ENCODE measurements around the gene ERICH3. TPM values are rescaled to one million over a fixed set of nuclear protein-coding genes. Genes with fewer than 3 reads are reported as not detected.

Gene ERICH3
- total RNA-seq, 4 donors from 2014 or later, result 0.13 TPM; not detected in 3

- Histone ChIP-seq H3K4me3 (no peak overlapping the region), H3K36me3 (no peaks in the 10 kb centered on the region), H3K27me3 (no peaks in the 10 kb centered on the region), H3K27ac (no peak overlapping the region), H3K4me1 (peaks cover 0 to 8% (median 0%) of the 10 kb centered on the region in 3 donors), H3K9me3 (no peaks in the 10 kb centered on the region)
- TF ChIP-seq, protein P1, sequence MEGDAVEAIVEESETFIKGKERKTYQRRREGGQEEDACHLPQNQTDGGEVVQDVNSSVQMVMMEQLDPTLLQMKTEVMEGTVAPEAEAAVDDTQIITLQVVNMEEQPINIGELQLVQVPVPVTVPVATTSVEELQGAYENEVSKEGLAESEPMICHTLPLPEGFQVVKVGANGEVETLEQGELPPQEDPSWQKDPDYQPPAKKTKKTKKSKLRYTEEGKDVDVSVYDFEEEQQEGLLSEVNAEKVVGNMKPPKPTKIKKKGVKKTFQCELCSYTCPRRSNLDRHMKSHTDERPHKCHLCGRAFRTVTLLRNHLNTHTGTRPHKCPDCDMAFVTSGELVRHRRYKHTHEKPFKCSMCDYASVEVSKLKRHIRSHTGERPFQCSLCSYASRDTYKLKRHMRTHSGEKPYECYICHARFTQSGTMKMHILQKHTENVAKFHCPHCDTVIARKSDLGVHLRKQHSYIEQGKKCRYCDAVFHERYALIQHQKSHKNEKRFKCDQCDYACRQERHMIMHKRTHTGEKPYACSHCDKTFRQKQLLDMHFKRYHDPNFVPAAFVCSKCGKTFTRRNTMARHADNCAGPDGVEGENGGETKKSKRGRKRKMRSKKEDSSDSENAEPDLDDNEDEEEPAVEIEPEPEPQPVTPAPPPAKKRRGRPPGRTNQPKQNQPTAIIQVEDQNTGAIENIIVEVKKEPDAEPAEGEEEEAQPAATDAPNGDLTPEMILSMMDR (IDR thresholded peaks at IDR 0.05), result peak; percentile 57 to 76 (median 66)
- TF ChIP-seq POLR2AphosphoS5 (IDR thresholded peaks at IDR 0.05) (no peak), EP300 (IDR thresholded peaks at IDR 0.05) (no peak), POLR2A (IDR thresholded peaks at IDR 0.05) (no peak)
- WGBS, 2 donors (ENCODE audit: low coverage in 1 of 2), result 11 to 19% methylated on average over 5 of the region's 5 CpGs
- ATAC-seq, result no peak
These were observed 16.2 kb upstream of the ERICH3 start for GRCh38 chr1:74689621-74690363.

- Histone ChIP-seq H3K27me3 (no peaks in the 10 kb centered on the region), H3K4me1 (peaks cover 0 to 8% (median 0%) of the 10 kb centered on the region in 3 donors), H3K4me3 (no peak overlapping the region), H3K9me3 (no peaks in the 10 kb centered on the region), H3K36me3 (no peaks in the 10 kb centered on the region), H3K27ac (no peak overlapping the region)
- 80 to 89% methylated on average over 3 to 4 of the region's 4 CpGs for WGBS, 2 donors (ENCODE audit: low coverage in 1 of 2)
- TF ChIP-seq, protein P1 (IDR thresholded peaks at IDR 0.05), result no peak
- TF ChIP-seq POLR2AphosphoS5 (IDR thresholded peaks at IDR 0.05) (no peak), POLR2A (IDR thresholded peaks at IDR 0.05) (no peak), EP300 (IDR thresholded peaks at IDR 0.05) (no peak)
- no peak for ATAC-seq
These were observed 13.3 kb upstream of the ERICH3 start for GRCh38 chr1:74686928-74687327.

DNA sequence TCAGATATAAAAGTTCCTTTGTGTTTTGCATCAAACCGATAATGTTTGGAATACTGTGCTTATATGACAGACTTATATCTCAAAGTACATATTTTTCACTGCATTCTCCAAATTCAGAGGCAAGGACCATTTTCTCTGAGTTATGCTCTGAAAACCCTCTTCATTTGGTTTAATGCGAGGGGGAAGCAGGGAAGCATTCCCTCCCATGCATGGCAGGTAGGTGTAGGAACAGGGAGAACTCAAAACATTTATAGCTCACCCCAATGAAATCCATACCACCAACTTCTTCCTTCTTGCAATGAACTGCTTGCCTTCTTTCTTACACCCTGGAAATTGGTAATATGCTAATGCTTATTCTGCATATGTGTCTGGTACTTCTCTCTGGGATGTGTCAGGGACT, 10.7 kb upstream of the ERICH3 start:
- ATAC-seq, result no peak
- Histone ChIP-seq H3K36me3 (no peaks in the 10 kb centered on the region), H3K27me3 (no peaks in the 10 kb centered on the region), H3K27ac (no peak overlapping the region), H3K4me1 (no peaks in the 10 kb centered on the region), H3K9me3 (no peaks in the 10 kb centered on the region), H3K4me3 (no peak overlapping the region)
- TF ChIP-seq POLR2A (IDR thresholded peaks at IDR 0.05) (no peak), EP300 (IDR thresholded peaks at IDR 0.05) (no peak), POLR2AphosphoS5 (IDR thresholded peaks at IDR 0.05) (no peak)
- TF ChIP-seq, protein P1 (IDR thresholded peaks at IDR 0.05), result no peak
- WGBS, 2 donors (ENCODE audit: low coverage in 1 of 2), result 89 to 92% methylated on average over 2 of the region's 2 CpGs

DNA sequence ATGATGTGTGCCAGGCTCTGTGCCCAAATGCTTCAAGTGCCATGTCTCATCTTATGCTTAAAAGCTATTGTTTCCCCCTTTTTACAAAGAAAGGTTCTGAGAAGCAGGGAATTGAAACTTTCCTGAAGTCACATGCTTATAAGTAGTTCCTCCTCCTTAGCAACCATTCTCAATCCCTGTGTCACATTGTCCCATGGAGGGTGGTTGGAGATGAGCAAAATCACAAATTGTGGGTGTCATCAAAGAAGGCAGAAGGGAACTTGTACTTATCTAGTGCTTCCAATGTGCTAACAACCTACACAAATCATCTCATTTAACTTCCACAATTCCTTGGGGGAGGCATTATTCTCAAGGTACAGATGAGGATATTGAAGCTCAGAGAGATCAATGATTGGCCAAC, 10.1 kb upstream of the ERICH3 start:
- no peaks in the 10 kb centered on the region for H3K36me3 ChIP-seq
- ATAC-seq, result no peak
- TF ChIP-seq POLR2AphosphoS5 (IDR thresholded peaks at IDR 0.05) (no peak), EP300 (IDR thresholded peaks at IDR 0.05) (no peak), POLR2A (IDR thresholded peaks at IDR 0.05) (no peak)
- TF ChIP-seq, protein P1 (IDR thresholded peaks at IDR 0.05), result no peak
- no peak overlapping the region for H3K4me3 ChIP-seq
- H3K27me3 ChIP-seq, result no peaks in the 10 kb centered on the region
- no peaks in the 10 kb centered on the region for H3K4me1 ChIP-seq
- no peaks in the 10 kb centered on the region for H3K9me3 ChIP-seq
- H3K27ac ChIP-seq, result no peak overlapping the region

DNA sequence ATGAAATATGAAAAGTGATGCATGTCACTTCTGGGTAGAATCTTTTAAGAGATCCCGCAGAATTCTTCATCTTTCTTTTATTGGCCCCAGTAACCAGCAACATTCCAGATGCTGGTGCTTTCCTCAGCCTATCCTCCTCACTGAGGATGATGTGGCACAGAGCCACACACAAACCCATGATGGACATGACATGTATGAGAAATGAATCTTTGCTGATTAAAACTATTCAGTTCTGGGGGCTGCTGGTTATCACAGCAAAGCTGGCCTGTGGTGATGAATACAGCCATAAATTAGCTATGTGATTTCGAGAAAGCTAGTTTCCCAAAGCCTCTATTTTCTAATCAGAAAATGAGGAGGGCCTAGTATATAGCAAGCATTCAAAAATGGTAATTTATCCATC, 8.3 kb upstream of the ERICH3 start:
- 59 to 67% methylated on average over 2 of the region's 2 CpGs for WGBS, 2 donors (ENCODE audit: low coverage in 1 of 2)
- Histone ChIP-seq H3K27ac (no peak overlapping the region), H3K9me3 (no peaks in the 10 kb centered on the region), H3K4me1 (no peaks in the 10 kb centered on the region), H3K27me3 (no peaks in the 10 kb centered on the region), H3K36me3 (no peaks in the 10 kb centered on the region), H3K4me3 (no peak overlapping the region)
- no peak for ATAC-seq
- TF ChIP-seq POLR2AphosphoS5 (IDR thresholded peaks at IDR 0.05), result no peak
- no peak for TF ChIP-seq EP300 (IDR thresholded peaks at IDR 0.05)
- no peak for TF ChIP-seq POLR2A (IDR thresholded peaks at IDR 0.05)
- TF ChIP-seq, protein P1 (IDR thresholded peaks at IDR 0.05), result no peak
